ENCODE data around the gene LMO7.

LMO7 gene

GRCh38 chr13:75648446-75648845 is 12.3 kb downstream of the LMO7 start:
- POLR2A ChIA-PET, result interaction anchor here (1.5 kb wide), 1 partner anchor 8 kb away, joined by 3 read pairs; no protein-coding TSS in a partner anchor
- no peak for DNase-seq (ENCODE audit: low read depth, low spot score)

GRCh38 chr13:75651013-75651412 is 14.9 kb downstream of the LMO7 start:
- TF ChIP-seq CTCF (IDR thresholded peaks at IDR 0.05; ENCODE audit: insufficient read depth, low read length, missing control alignments), result no peak
- CTCF ChIA-PET, result interaction anchor here (0.8 to 1.1 kb wide), 4 partner anchors 11 to 36 kb away, joined by 3 to 4 read pairs (median 4); no protein-coding TSS in a partner anchor
- POLR2A ChIA-PET, result no interaction called here

More at GRCh38 chr13:75648446-75648845, 12.3 kb downstream of the LMO7 start:
- CTCF ChIA-PET, result interaction anchor here (1.0 to 2.4 kb wide), 3 partner anchors 9 to 47 kb away, joined by 3 to 8 read pairs (median 4); no protein-coding TSS in a partner anchor
- no peak overlapping the region for H3K4me3 ChIP-seq (ENCODE audit: low read depth, low read length)
- no peak for TF ChIP-seq CTCF (IDR thresholded peaks at IDR 0.05; ENCODE audit: insufficient read depth, low read length, missing control alignments)

GRCh38 chr13:75652726-75653125 is 16.6 kb downstream of the LMO7 start:
- CTCF ChIA-PET, result interaction anchor here (1.7 kb wide), 1 partner anchor 13 kb away, joined by 4 read pairs; no protein-coding TSS in a partner anchor
- TF ChIP-seq CTCF (IDR thresholded peaks at IDR 0.05; ENCODE audit: insufficient read depth, low read length, missing control alignments), result no peak

More at GRCh38 chr13:75651013-75651412, 14.9 kb downstream of the LMO7 start:
- no peak for DNase-seq (ENCODE audit: low read depth, low spot score)
- H3K4me3 ChIP-seq (ENCODE audit: low read depth, low read length), result no peak overlapping the region

GRCh38 chr13:75656425-75656989 is 20.4 kb downstream of the LMO7 start:
- no peak for DNase-seq (ENCODE audit: low read depth, low spot score)
- ChIA-PET POLR2A (interaction anchor here (0.9 to 1.0 kb wide), 2 partner anchors 9 to 12 kb away, joined by 3 read pairs; no protein-coding TSS in a partner anchor), CTCF (interaction anchor here (1.4 to 2.0 kb wide), 2 partner anchors 30 to 39 kb away, joined by 3 to 4 read pairs; no protein-coding TSS in a partner anchor)

More at GRCh38 chr13:75652726-75653125, 16.6 kb downstream of the LMO7 start:
- POLR2A ChIA-PET, result no interaction called here
- no peak for DNase-seq (ENCODE audit: low read depth, low spot score)
- H3K4me3 ChIP-seq (ENCODE audit: low read depth, low read length), result no peak overlapping the region

GRCh38 chr13:75657111-75657510 is 21.0 kb downstream of the LMO7 start:
- ChIA-PET CTCF (interaction anchor here (2.0 kb wide), 1 partner anchor 39 kb away, joined by 4 read pairs; no protein-coding TSS in a partner anchor), POLR2A (interaction anchor here (0.9 to 1.0 kb wide), 2 partner anchors 9 to 12 kb away, joined by 3 read pairs; no protein-coding TSS in a partner anchor)
- TF ChIP-seq CTCF (IDR thresholded peaks at IDR 0.05; ENCODE audit: insufficient read depth, low read length, missing control alignments), result no peak

More at GRCh38 chr13:75656425-75656989, 20.4 kb downstream of the LMO7 start:
- H3K4me3 ChIP-seq (ENCODE audit: low read depth, low read length), result no peak overlapping the region
- TF ChIP-seq CTCF (IDR thresholded peaks at IDR 0.05; ENCODE audit: insufficient read depth, low read length, missing control alignments), result no peak

GRCh38 chr13:75660694-75661093 is 24.6 kb downstream of the LMO7 start:
- no peak for TF ChIP-seq CTCF (IDR thresholded peaks at IDR 0.05; ENCODE audit: insufficient read depth, low read length, missing control alignments)
- DNase-seq (ENCODE audit: low read depth, low spot score), result no peak
- H3K4me3 ChIP-seq (ENCODE audit: low read depth, low read length), result no peak overlapping the region
- ChIA-PET CTCF (no interaction called here), POLR2A (no interaction called here)

More at GRCh38 chr13:75657111-75657510, 21.0 kb downstream of the LMO7 start:
- DNase-seq (ENCODE audit: low read depth, low spot score), result no peak
- H3K4me3 ChIP-seq (ENCODE audit: low read depth, low read length), result no peak overlapping the region

Data from AG04449 (cell line).